Panc1 (cell line): ENCODE measurements around the gene INPP4B. TPM values are rescaled to one million over a fixed set of nuclear protein-coding genes. Genes with fewer than 3 reads are reported as not detected.

Experiments
- ATAC-seq: fragments of 200-7000 bp; cut with Tn5 transposase; 2 replicates; pipeline ENCODE4 v1.9.1; 2020; ENCODE audit warnings: mild to moderate bottlenecking, moderate library complexity
- BruUV-seq: library from RNA; stranded (reverse); fragments of 400-500 nt; replicated peaks from 2 replicates; lab custom pipeline; 2021; lab: Mats Ljungman, UMichigan
- CTCF ChIA-PET: fragments of 300-600 bp; sonication (Branson Sonifier 250); formaldehyde crosslinking; loops from one replicate; lab custom pipeline; 2022; ENCODE audit warnings: antibody characterized with exemption; lab: Charles Lee
- POLR2A ChIA-PET: fragments of 300-600 bp; sonication (Branson Sonifier 250); formaldehyde crosslinking; loops from one replicate; lab custom pipeline; 2022; ENCODE audit warnings: antibody characterized with exemption; lab: Charles Lee
- DNase-seq: peaks from one replicate; pipeline ENCODE4 v3.0.0-alpha.2; 2010; ENCODE audit warnings: low read depth, low spot score
- H3K27ac ChIP-seq: 2 replicates; pipeline ENCODE4 v1.5.1; 2011; ENCODE audit warnings: mild to moderate bottlenecking, low read length, inconsistent platforms
- H3K27me3 ChIP-seq: fragments of 200-500 bp; sonication (Bioruptor generic); 2 replicates; pipeline ENCODE4 v1.6.0; 2014; ENCODE audit warnings: low read length, inconsistent platforms; ENCODE audit not compliant: control insufficient read depth, insufficient read depth
- H3K36me3 ChIP-seq: fragments of 200-500 bp; sonication (Bioruptor generic); 2 replicates; pipeline ENCODE4 v1.5.1; 2014; ENCODE audit warnings: inconsistent platforms, mild to moderate bottlenecking, low read length, moderate library complexity; ENCODE audit not compliant: control insufficient read depth, insufficient read depth
- H3K4me1 ChIP-seq: 2 replicates; pipeline ENCODE4 v1.5.1; 2011; ENCODE audit warnings: inconsistent platforms, mild to moderate bottlenecking, low read length, moderate library complexity; ENCODE audit not compliant: control insufficient read depth, insufficient read depth
- H3K4me3 ChIP-seq, 2 experiments: 2 replicates each; pipeline ENCODE4 v1.5.1; 2011 to 2012; ENCODE audit warnings: low read depth in 2 of 2, low read length in 2 of 2, mild to moderate bottlenecking in 2 of 2, inconsistent platforms in 1 of 2, moderate library complexity in 1 of 2
- H3K9me3 ChIP-seq: fragments of 200-500 bp; sonication (Bioruptor generic); 2 replicates; pipeline ENCODE4 v1.5.1; 2014; ENCODE audit warnings: low read depth, mild to moderate bottlenecking, inconsistent platforms, low read length, moderate library complexity; ENCODE audit not compliant: control insufficient read depth, insufficient read depth
- CTCF ChIP-seq: fragments of 450-650 bp; IDR thresholded peaks from 2 replicates; pipeline ENCODE4 v1.5.1; 2017; ENCODE audit warnings: mild to moderate bottlenecking
- POLR2AphosphoS5 ChIP-seq: IDR thresholded peaks from 2 replicates; pipeline ENCODE4 v1.6.1; 2012; ENCODE audit warnings: mild to moderate bottlenecking, low read depth, low read length, moderate library complexity
- REST ChIP-seq, 2 experiments: IDR thresholded peaks; 2 replicates each; pipeline ENCODE4 v1.6.1; 2011 to 2012; ENCODE audit warnings: low read depth in 2 of 2, control low read depth in 1 of 2, low read length in 1 of 2, mild to moderate bottlenecking in 1 of 2, moderate library complexity in 1 of 2; ENCODE audit not compliant: insufficient read depth in 1 of 2
- SIN3A ChIP-seq: IDR thresholded peaks from 2 replicates; pipeline ENCODE4 v1.6.1; 2012; ENCODE audit warnings: low read depth, mild to moderate bottlenecking, low read length, moderate library complexity, borderline replicate concordance; ENCODE audit not compliant: insufficient read depth
- TCF7L2 ChIP-seq: IDR thresholded peaks from 2 replicates; pipeline ENCODE4 v1.6.1; 2011; ENCODE audit warnings: mild to moderate bottlenecking, low read depth, low read length, inconsistent platforms
- in situ Hi-C: cut with HindIII; loops from 2 replicates; pipeline ENCODE4 v1.10.0; 2016; ENCODE audit warnings: low sequenced_read_pairs, low pct_unique_long_range_greater_than_20kb
- intact Hi-C: fragments of 100-400 bp; cut with micrococcal nuclease; formaldehyde crosslinking; loops from one replicate; pipeline ENCODE4 v1.10.0; 2022; ENCODE audit not compliant: unreplicated experiment
- total RNA-seq: library from RNA; stranded (reverse); gene quantifications from one replicate; pipeline ENCODE4 v1.2.1, GENCODE V29; 2021; ENCODE audit not compliant: unreplicated experiment

The INPP4B gene
- total RNA-seq, 1 experiment from 2014 or later, result 4.5 TPM

GRCh38 chr4:142556048-142556447 is 290.1 kb downstream of the INPP4B start:
- in situ Hi-C loops (no loop called here), intact Hi-C loops (no loop called here)
- DNase-seq, result no peak
- H3K27ac ChIP-seq, result no peak overlapping the region
- no peaks in the 10 kb centered on the region for H3K36me3 ChIP-seq
- H3K4me3 ChIP-seq, result no peak overlapping the region
- no peaks in the 10 kb centered on the region for H3K4me1 ChIP-seq
- H3K27me3 ChIP-seq, result no peaks in the 10 kb centered on the region
- TF ChIP-seq TCF7L2, result no peak
- no peak for TF ChIP-seq SIN3A
- TF ChIP-seq POLR2AphosphoS5, result no peak
- no peak for TF ChIP-seq REST (IDR thresholded peaks at IDR 0.05; ENCODE audit: insufficient read depth in 1 of 2, low read depth in 2 of 2, low read length in 1 of 2)
- TF ChIP-seq CTCF, result no peak
- ChIA-PET CTCF (no interaction called here), POLR2A (no interaction called here)
- ATAC-seq, result no peak
- no peaks in the 10 kb centered on the region for H3K9me3 ChIP-seq
- BruUV-seq, result no TSS peak

- BruUV-seq, result no TSS peak
- no peaks in the 10 kb centered on the region for H3K4me1 ChIP-seq
- H3K9me3 ChIP-seq, result no peaks in the 10 kb centered on the region
- no peaks in the 10 kb centered on the region for H3K36me3 ChIP-seq
- TF ChIP-seq SIN3A (no peak), POLR2AphosphoS5 (no peak), REST (IDR thresholded peaks at IDR 0.05; ENCODE audit: insufficient read depth in 1 of 2, low read depth in 2 of 2, low read length in 1 of 2) (no peak), TCF7L2 (no peak), CTCF (no peak)
- no peak for ATAC-seq
- DNase-seq, result no peak
- H3K27me3 ChIP-seq, result no peaks in the 10 kb centered on the region
- intact Hi-C loops, result no loop called here
- POLR2A ChIA-PET, result no interaction called here
- in situ Hi-C loops, result no loop called here
- H3K4me3 ChIP-seq, result no peak overlapping the region
- CTCF ChIA-PET, result no interaction called here
- no peak overlapping the region for H3K27ac ChIP-seq
Measured at GRCh38 chr4:142554412-142554811, 291.7 kb downstream of the INPP4B start.
